RWPE2 (cell line): ENCODE results near the gene MMD.
"Not testable (repeated sequence)": the region's sequence is repeated elsewhere in the genome, so short reads cannot be mapped to it uniquely, and the experiment has no call there.

Source experiments
- ATAC-seq: fragments of 200-7000 bp; cut with Tn5 transposase; 3 replicates; pipeline ENCODE4 v1.9.1; 2021; ENCODE audit warnings: low read depth
- DNase-seq: peaks from one replicate; pipeline ENCODE4 v3.0.0-alpha.2; 2020; ENCODE audit warnings: low spot score
- H3K27ac ChIP-seq: fragments of 450-650 bp; 2 replicates; pipeline ENCODE4 v1.5.1; 2017; ENCODE audit warnings: mild to moderate bottlenecking; ENCODE audit not compliant: poor library complexity, severe bottlenecking
- H3K27me3 ChIP-seq: fragments of 250-450 bp; sonication (Bioruptor Pico); 2 replicates; pipeline ENCODE4 v1.5.1; 2021; ENCODE audit warnings: mild to moderate bottlenecking, moderate library complexity; ENCODE audit not compliant: insufficient read depth, poor library complexity, severe bottlenecking
- H3K36me3 ChIP-seq: fragments of 250-450 bp; sonication (Bioruptor Pico); 2 replicates; pipeline ENCODE4 v1.5.1; 2020; ENCODE audit warnings: low read depth, mild to moderate bottlenecking, moderate library complexity
- H3K4me1 ChIP-seq: fragments of 250-450 bp; sonication (Bioruptor Pico); 2 replicates; pipeline ENCODE4 v1.5.1; 2021; ENCODE audit warnings: mild to moderate bottlenecking, moderate library complexity; ENCODE audit not compliant: insufficient read depth, poor library complexity, severe bottlenecking
- H3K4me3 ChIP-seq: fragments of 250-450 bp; sonication (Bioruptor Pico); 2 replicates; pipeline ENCODE4 v1.5.1; 2021; ENCODE audit warnings: mild to moderate bottlenecking, moderate library complexity; ENCODE audit not compliant: severe bottlenecking
- H3K9me3 ChIP-seq: fragments of 250-450 bp; sonication (Bioruptor Pico); 2 replicates; pipeline ENCODE4 v1.5.1; 2021; ENCODE audit warnings: mild to moderate bottlenecking, moderate library complexity; ENCODE audit not compliant: severe bottlenecking
- TF ChIP-seq, protein P1 (sequence below): fragments of 450-650 bp; IDR thresholded peaks from one replicate; pipeline ENCODE4 v1.5.1; 2017; ENCODE audit warnings: mild to moderate bottlenecking, moderate library complexity; ENCODE audit not compliant: poor library complexity, severe bottlenecking

Gene MMD

DNA sequence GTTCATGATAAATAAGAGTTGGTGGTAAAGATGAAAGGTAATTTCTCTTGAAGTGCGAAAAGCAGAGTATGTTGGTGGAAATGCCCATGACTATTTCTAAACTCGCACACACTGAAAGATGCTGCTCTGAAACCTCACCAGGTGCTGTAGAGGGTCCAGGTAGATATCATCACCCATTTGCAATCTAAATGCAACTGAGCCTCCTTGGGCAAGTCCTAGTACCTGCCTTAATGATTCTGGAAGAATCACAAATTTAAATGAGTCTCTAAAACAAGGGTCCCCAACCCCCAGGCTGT lies 5.9 kb upstream of the MMD start:
- H3K27ac ChIP-seq = no peak overlapping the region
- no peaks in the 10 kb centered on the region for H3K9me3 ChIP-seq
- H3K4me1 ChIP-seq = peaks cover 19% of the 10 kb centered on the region
- no peak overlapping the region for H3K4me3 ChIP-seq
- H3K36me3 ChIP-seq = no peaks in the 10 kb centered on the region
- ATAC-seq (no peak), DNase-seq (no peak)
- TF ChIP-seq, protein P1, sequence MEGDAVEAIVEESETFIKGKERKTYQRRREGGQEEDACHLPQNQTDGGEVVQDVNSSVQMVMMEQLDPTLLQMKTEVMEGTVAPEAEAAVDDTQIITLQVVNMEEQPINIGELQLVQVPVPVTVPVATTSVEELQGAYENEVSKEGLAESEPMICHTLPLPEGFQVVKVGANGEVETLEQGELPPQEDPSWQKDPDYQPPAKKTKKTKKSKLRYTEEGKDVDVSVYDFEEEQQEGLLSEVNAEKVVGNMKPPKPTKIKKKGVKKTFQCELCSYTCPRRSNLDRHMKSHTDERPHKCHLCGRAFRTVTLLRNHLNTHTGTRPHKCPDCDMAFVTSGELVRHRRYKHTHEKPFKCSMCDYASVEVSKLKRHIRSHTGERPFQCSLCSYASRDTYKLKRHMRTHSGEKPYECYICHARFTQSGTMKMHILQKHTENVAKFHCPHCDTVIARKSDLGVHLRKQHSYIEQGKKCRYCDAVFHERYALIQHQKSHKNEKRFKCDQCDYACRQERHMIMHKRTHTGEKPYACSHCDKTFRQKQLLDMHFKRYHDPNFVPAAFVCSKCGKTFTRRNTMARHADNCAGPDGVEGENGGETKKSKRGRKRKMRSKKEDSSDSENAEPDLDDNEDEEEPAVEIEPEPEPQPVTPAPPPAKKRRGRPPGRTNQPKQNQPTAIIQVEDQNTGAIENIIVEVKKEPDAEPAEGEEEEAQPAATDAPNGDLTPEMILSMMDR = no peak
- H3K27me3 ChIP-seq = no peaks in the 10 kb centered on the region

DNA sequence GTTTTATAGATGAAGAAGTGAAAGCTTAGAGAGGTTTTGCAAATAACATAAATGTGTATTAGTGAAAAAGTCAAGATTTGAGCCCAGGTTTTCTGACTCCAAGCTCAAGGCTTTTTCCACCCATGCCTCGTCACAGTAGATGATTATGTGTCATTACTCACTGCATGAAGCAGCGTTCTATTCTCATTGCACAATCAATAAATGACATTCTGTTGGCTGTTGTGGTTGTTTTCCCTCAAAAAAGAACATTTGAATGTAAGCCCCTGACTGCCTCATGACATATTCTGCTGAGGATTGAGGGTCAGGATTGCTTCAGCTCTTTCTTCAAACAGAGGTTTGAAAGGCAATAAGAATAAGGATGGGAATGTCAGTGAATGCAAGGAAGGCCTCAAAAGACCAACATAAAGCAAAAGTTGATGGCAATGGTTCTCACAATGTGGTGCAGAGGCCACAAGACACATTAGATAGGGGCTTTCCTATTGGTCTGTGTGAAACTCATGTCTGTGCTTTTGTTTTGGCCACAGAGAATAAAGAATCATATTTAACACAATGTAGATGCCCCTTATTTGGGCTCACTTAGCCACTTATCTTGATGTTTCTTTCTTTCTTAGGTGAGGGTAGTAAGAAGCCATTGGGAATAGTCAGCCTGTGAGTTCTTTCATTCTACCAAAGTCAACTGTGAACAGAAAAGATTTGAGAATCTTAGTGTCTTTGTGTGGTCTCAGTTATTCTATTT lies 5.4 kb upstream of the MMD start:
- H3K9me3 ChIP-seq = no peaks in the 10 kb centered on the region
- DNase-seq = no peak
- H3K27me3 ChIP-seq = no peaks in the 10 kb centered on the region
- TF ChIP-seq, protein P1 = no peak
- no peak overlapping the region for H3K27ac ChIP-seq
- H3K4me3 ChIP-seq = no peak overlapping the region
- no peaks in the 10 kb centered on the region for H3K36me3 ChIP-seq
- no peak for ATAC-seq
- peaks cover 18% of the 10 kb centered on the region for H3K4me1 ChIP-seq

DNA sequence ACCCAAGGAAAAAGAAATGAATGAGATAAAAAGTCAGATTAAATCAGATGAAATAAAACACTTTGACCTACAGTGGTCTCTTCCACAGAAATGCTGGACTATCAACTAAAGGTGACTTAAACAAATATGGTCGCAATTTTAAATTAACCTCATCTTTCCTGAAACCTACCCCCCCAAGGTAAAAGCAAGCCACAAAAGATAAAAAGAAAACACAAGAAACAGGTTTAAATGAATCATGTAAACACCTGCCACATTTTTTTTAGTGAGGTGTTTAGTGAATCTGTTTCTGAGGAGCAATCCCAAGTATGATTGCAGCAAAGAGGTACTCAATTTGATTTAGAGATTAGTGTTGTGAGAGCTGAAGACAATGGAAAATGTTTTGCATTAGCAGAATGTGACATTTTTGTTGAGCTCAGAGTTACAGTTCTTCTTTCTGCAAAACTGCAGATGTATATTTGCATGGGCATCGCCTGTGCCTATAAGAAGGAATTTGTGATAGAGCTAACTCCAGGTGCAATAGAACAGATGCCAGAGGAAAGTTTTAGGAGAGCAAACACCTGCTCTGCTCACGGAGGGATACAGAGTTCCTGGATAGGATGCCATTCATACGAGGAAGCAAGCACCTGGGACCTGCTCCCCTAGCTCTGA lies 3.4 kb upstream of the MMD start:
- no peaks in the 10 kb centered on the region for H3K36me3 ChIP-seq
- no peak for ATAC-seq
- TF ChIP-seq, protein P1 = no peak
- H3K9me3 ChIP-seq = no peaks in the 10 kb centered on the region
- H3K27ac ChIP-seq = no peak overlapping the region
- no peaks in the 10 kb centered on the region for H3K27me3 ChIP-seq
- DNase-seq = no peak
- H3K4me3 ChIP-seq = no peak overlapping the region
- H3K4me1 ChIP-seq = peaks cover 17% of the 10 kb centered on the region

DNA sequence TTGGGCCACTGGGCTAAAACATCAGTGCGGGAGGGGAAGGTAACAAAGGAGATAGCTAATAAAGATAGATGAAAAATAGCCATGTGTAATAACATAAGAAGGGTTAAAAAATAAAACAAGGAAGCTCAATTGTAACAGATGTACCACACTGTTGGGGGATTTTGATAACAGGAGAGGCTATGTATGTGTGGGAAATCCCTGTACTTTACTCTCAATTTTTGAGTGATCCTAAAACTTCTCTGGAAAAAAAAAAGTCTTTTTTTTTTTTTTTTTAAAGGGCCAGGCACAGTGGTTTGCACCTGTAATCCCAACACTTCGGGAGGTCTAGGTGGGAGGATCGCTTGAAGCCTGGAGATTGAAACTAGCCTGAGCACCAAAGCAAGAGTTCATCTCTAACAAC lies 1.9 kb upstream of the MMD start:
- Histone ChIP-seq H3K27ac (no peak overlapping the region), H3K4me3 (no peak overlapping the region)

DNA sequence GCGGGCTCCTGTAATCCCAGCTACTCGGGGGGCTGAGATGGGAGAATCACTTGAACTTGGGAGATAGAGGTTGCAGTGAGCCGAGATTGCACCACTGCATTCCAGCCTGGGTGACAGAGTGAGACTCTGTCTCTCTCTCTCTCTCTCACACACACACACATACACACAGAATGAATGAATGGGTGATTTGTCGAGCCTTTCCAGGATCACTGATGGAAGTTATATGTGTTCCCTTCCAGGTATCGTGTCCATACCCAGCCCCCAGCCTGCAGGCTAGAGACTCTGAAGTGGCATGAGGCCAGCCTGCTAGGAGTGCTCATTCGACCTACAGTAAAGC lies 1.2 kb upstream of the MMD start:
- not testable (repeated sequence) for H3K36me3 ChIP-seq, DNase-seq, ATAC-seq, H3K27ac ChIP-seq, H3K9me3 ChIP-seq, H3K27me3 ChIP-seq, H3K4me3 ChIP-seq
- peaks cover 17% of the 10 kb centered on the region for H3K4me1 ChIP-seq

More for the DNA sequence above, 1.9 kb upstream of the MMD start:
- no peaks in the 10 kb centered on the region for H3K9me3 ChIP-seq
- TF ChIP-seq, protein P1 = no peak
- peaks cover 17% of the 10 kb centered on the region for H3K4me1 ChIP-seq
- no peak for ATAC-seq
- H3K36me3 ChIP-seq = no peaks in the 10 kb centered on the region
- DNase-seq = no peak
- no peaks in the 10 kb centered on the region for H3K27me3 ChIP-seq
